IPS-20b (cell line): ENCODE results near the gene STK38.

Experiments used
- H3K27ac ChIP-seq: one replicate; pipeline ENCODE4 v1.5.1; 2013; ENCODE audit warnings: low read length
- H3K27me3 ChIP-seq: 2 replicates; pipeline ENCODE4 v1.6.1; 2013; ENCODE audit warnings: mild to moderate bottlenecking, low read length, inconsistent platforms; ENCODE audit not compliant: insufficient read depth
- H3K36me3 ChIP-seq: 2 replicates; pipeline ENCODE4 v1.6.1; 2013; ENCODE audit warnings: low read depth, mild to moderate bottlenecking, inconsistent platforms, low read length, moderate library complexity; ENCODE audit not compliant: insufficient read depth
- H3K4me1 ChIP-seq: 2 replicates; pipeline ENCODE4 v1.6.1; 2013; ENCODE audit warnings: mild to moderate bottlenecking, control low read depth, inconsistent platforms, low read length, moderate library complexity; ENCODE audit not compliant: insufficient read depth
- H3K4me3 ChIP-seq: 2 replicates; pipeline ENCODE4 v1.5.1; 2013; ENCODE audit warnings: mild to moderate bottlenecking, low read length, inconsistent platforms
- H3K9ac ChIP-seq: 2 replicates; pipeline ENCODE4 v1.6.1; 2013; ENCODE audit warnings: low read depth, mild to moderate bottlenecking, inconsistent platforms, low read length, moderate library complexity
- H3K9me3 ChIP-seq: 2 replicates; pipeline ENCODE4 v1.6.1; 2013; ENCODE audit warnings: mild to moderate bottlenecking, low read depth, low read length, inconsistent platforms; ENCODE audit not compliant: insufficient read depth

STK38 gene

GRCh38 chr6:36515844-36516243 is 31.4 kb downstream of the STK38 start:
- Histone ChIP-seq H3K27me3 (no peaks in the 10 kb centered on the region), H3K36me3 (peaks cover 81% of the 10 kb centered on the region)

GRCh38 chr6:36514554-36515456 is 32.5 kb downstream of the STK38 start:
- Histone ChIP-seq H3K27me3 (no peaks in the 10 kb centered on the region), H3K9me3 (peaks cover under 1% of the 10 kb centered on the region; the same call in 1 of the 2 replicates), H3K4me1 (no peaks in the 10 kb centered on the region; the same call in 1 of the 2 replicates), H3K9ac (no peak overlapping the region), H3K36me3 (peaks cover 80% of the 10 kb centered on the region), H3K4me3 (no peak overlapping the region), H3K27ac (no peak overlapping the region)

More at GRCh38 chr6:36515844-36516243, 31.4 kb downstream of the STK38 start:
- no peak overlapping the region for H3K4me3 ChIP-seq
- no peak overlapping the region for H3K9ac ChIP-seq
- H3K4me1 ChIP-seq = no peaks in the 10 kb centered on the region; the same call in 1 of the 2 replicates
- H3K27ac ChIP-seq = no peak overlapping the region
- no peaks in the 10 kb centered on the region for H3K9me3 ChIP-seq

- H3K4me3 ChIP-seq = no peak overlapping the region
- no peak overlapping the region for H3K9ac ChIP-seq
- H3K27me3 ChIP-seq = no peaks in the 10 kb centered on the region
- peaks cover 4% of the 10 kb centered on the region; the same call in 1 of the 2 replicates for H3K9me3 ChIP-seq
- no peak overlapping the region for H3K27ac ChIP-seq
- H3K36me3 ChIP-seq = peaks cover 57% of the 10 kb centered on the region
- no peaks in the 10 kb centered on the region; the same call in 1 of the 2 replicates for H3K4me1 ChIP-seq
Observed at GRCh38 chr6:36510365-36510764, 36.9 kb downstream of the STK38 start.

- no peak overlapping the region for H3K9ac ChIP-seq
- H3K36me3 ChIP-seq = peaks cover 55% of the 10 kb centered on the region
- H3K9me3 ChIP-seq = peaks cover 4% of the 10 kb centered on the region; the same call in 1 of the 2 replicates
- no peak overlapping the region for H3K4me3 ChIP-seq
- H3K27me3 ChIP-seq = no peaks in the 10 kb centered on the region
- H3K4me1 ChIP-seq = no peaks in the 10 kb centered on the region; the same call in 1 of the 2 replicates
- no peak overlapping the region for H3K27ac ChIP-seq
Observed at GRCh38 chr6:36508532-36508931, 38.7 kb downstream of the STK38 start.

- H3K9ac ChIP-seq = no peak overlapping the region
Observed at GRCh38 chr6:36506611-36507010, 40.7 kb downstream of the STK38 start.

GRCh38 chr6:36505744-36506534 is 41.3 kb downstream of the STK38 start:
- H3K9me3 ChIP-seq = peaks cover 4% of the 10 kb centered on the region; the same call in 1 of the 2 replicates
- no peak overlapping the region for H3K27ac ChIP-seq
- no peaks in the 10 kb centered on the region; the same call in 1 of the 2 replicates for H3K4me1 ChIP-seq
- H3K27me3 ChIP-seq = no peaks in the 10 kb centered on the region
- no peak overlapping the region for H3K9ac ChIP-seq
- H3K36me3 ChIP-seq = peaks cover 51% of the 10 kb centered on the region
- no peak overlapping the region for H3K4me3 ChIP-seq

More at GRCh38 chr6:36506611-36507010, 40.7 kb downstream of the STK38 start:
- H3K27ac ChIP-seq = no peak overlapping the region
- no peak overlapping the region for H3K4me3 ChIP-seq
- H3K4me1 ChIP-seq = no peaks in the 10 kb centered on the region; the same call in 1 of the 2 replicates
- H3K27me3 ChIP-seq = no peaks in the 10 kb centered on the region
- H3K9me3 ChIP-seq = peaks cover 4% of the 10 kb centered on the region; the same call in 1 of the 2 replicates
- H3K36me3 ChIP-seq = peaks cover 58% of the 10 kb centered on the region

GRCh38 chr6:36504982-36505381 is 42.3 kb downstream of the STK38 start:
- no peaks in the 10 kb centered on the region; the same call in 1 of the 2 replicates for H3K4me1 ChIP-seq
- no peak overlapping the region for H3K27ac ChIP-seq
- no peak overlapping the region for H3K4me3 ChIP-seq
- no peak overlapping the region for H3K9ac ChIP-seq
- peaks cover 41% of the 10 kb centered on the region for H3K36me3 ChIP-seq
- peaks cover 4% of the 10 kb centered on the region; the same call in 1 of the 2 replicates for H3K9me3 ChIP-seq
- H3K27me3 ChIP-seq = no peaks in the 10 kb centered on the region

- H3K36me3 ChIP-seq = peaks cover 44% of the 10 kb centered on the region
- no peak overlapping the region for H3K27ac ChIP-seq
- no peak overlapping the region for H3K9ac ChIP-seq
- H3K4me3 ChIP-seq = no peak overlapping the region
- no peaks in the 10 kb centered on the region for H3K9me3 ChIP-seq
- no peaks in the 10 kb centered on the region; the same call in 1 of the 2 replicates for H3K4me1 ChIP-seq
- H3K27me3 ChIP-seq = no peaks in the 10 kb centered on the region
Observed at GRCh38 chr6:36504181-36504580, 43.1 kb downstream of the STK38 start.

- Histone ChIP-seq H3K27me3 (no peaks in the 10 kb centered on the region), H3K4me3 (no peak overlapping the region), H3K9ac (no peak overlapping the region), H3K4me1 (no peaks in the 10 kb centered on the region; the same call in 1 of the 2 replicates), H3K27ac (no peak overlapping the region), H3K9me3 (no peaks in the 10 kb centered on the region), H3K36me3 (peaks cover 51% of the 10 kb centered on the region)
Observed at GRCh38 chr6:36501686-36502085, 45.6 kb downstream of the STK38 start.

- Histone ChIP-seq H3K27me3 (no peaks in the 10 kb centered on the region), H3K9ac (no peak overlapping the region), H3K27ac (no peak overlapping the region), H3K4me3 (no peak overlapping the region), H3K4me1 (no peaks in the 10 kb centered on the region), H3K9me3 (no peaks in the 10 kb centered on the region), H3K36me3 (peaks cover 48% of the 10 kb centered on the region)
Observed at GRCh38 chr6:36499918-36500317, 47.4 kb downstream of the STK38 start.

GRCh38 chr6:36495086-36495485 is 52.2 kb downstream of the STK38 start:
- Histone ChIP-seq H3K4me1 (peaks cover 12% of the 10 kb centered on the region), H3K9me3 (no peaks in the 10 kb centered on the region), H3K9ac (no peak overlapping the region), H3K27ac (no peak overlapping the region), H3K36me3 (peaks cover 45% of the 10 kb centered on the region), H3K27me3 (no peaks in the 10 kb centered on the region), H3K4me3 (no peak overlapping the region)
